ENCODE results near the gene NOCT. TPM values are rescaled to one million over a fixed set of nuclear protein-coding genes. Genes with fewer than 3 reads are reported as not detected.

The NOCT gene
- total and polyA plus RNA-seq, 2 donors (not counting 1 experiment from before 2014, with no cell fraction given) = 2.6 to 3.8 TPM

- H3K27me3 ChIP-seq (replicated peaks in 1 of 4; ENCODE audit: control extremely low read depth in 1 of 4, control insufficient read depth in 3 of 4, insufficient read depth in 4 of 4, low read length in 3 of 4) = no peaks in the 10 kb centered on the region
- peaks cover 69% of the 10 kb centered on the region for H4K20me1 ChIP-seq (ENCODE audit: control insufficient read depth, insufficient read depth, low read length, poor library complexity, severe bottlenecking)
- no peaks in the 10 kb centered on the region for H3K27me3 Mint-ChIP-seq
- no peak for TF ChIP-seq CTCF (IDR thresholded peaks at IDR 0.05)
- no peak for TF ChIP-seq EZH2 (IDR thresholded peaks at IDR 0.05; ENCODE audit: borderline replicate concordance, insufficient read depth, low read depth, low read length, poor library complexity, severe bottlenecking)
- H3K36me3 ChIP-seq (replicated peaks in 1 of 2; ENCODE audit: control extremely low read depth in 1 of 2, control insufficient read depth in 1 of 2, extremely low read depth in 1 of 2, insufficient read depth in 2 of 2, low read length in 1 of 2) = peaks cover 2 to 4% of the 10 kb centered on the region in 2 experiments
- no peaks in the 10 kb centered on the region for H3K9me3 ChIP-seq (ENCODE audit: control extremely low read depth in 1 of 3, control insufficient read depth in 2 of 3, insufficient read depth in 1 of 3, low read length in 2 of 3)
- H3K4me2 ChIP-seq (replicated peaks; ENCODE audit: low read depth, low read length, poor library complexity, severe bottlenecking) = peak overlapping the region; percentile 22
- no peak overlapping the region for H3K9ac ChIP-seq (ENCODE audit: low read length)
- no CpG with 5 or more reads among the region's 1 CpG for WGBS (ENCODE audit: insufficient coverage)
- peaks cover 100% of the 10 kb centered on the region for H3K79me2 ChIP-seq (ENCODE audit: control insufficient read depth, insufficient read depth, low read length)
- H3K4me3 Mint-ChIP-seq = peak overlapping the region; percentile 10
- intact Hi-C loops (cut with micrococcal nuclease) = no loop called here
- POLR2A ChIA-PET = interaction anchor here (0.7 kb wide), 2 partner anchors 20 to 222 kb away, joined by 5 to 6 read pairs; no protein-coding TSS in a partner anchor
- H3K9me3 Mint-ChIP-seq (ENCODE audit: insufficient read depth) = no peaks in the 10 kb centered on the region
- no peak overlapping the region for H3K4me3 ChIP-seq (ENCODE audit: control extremely low read depth in 1 of 5, extremely low read depth in 1 of 5, insufficient read depth in 1 of 5, low read depth in 2 of 5, low read length in 4 of 5)
- peaks cover 16 to 44% of the 10 kb centered on the region in 2 donors for H3K4me1 ChIP-seq (ENCODE audit: control insufficient read depth in 2 of 2, insufficient read depth in 2 of 2, low read length in 2 of 2)
- CTCF ChIA-PET = interaction anchor here (0.8 to 2.5 kb wide), 6 partner anchors 9 to 280 kb away, joined by 3 to 6 read pairs (median 5); partner anchors contain the start of gene NOCT
- H2AFZ ChIP-seq (ENCODE audit: insufficient read depth, low read depth, low read length, poor library complexity, severe bottlenecking) = no peak overlapping the region
- H3K27ac Mint-ChIP-seq = no peak overlapping the region
- ATAC-seq (ENCODE audit: low read depth) (no peak), DNase-seq (no peak)
- H3K27ac ChIP-seq (ENCODE audit: low read length in 2 of 2) = peak overlapping the region in 1 of 2 donors; percentile 39
- peaks cover 56% of the 10 kb centered on the region for H3K4me1 Mint-ChIP-seq
Observed at GRCh38 chr4:139077567-139078355, 62.2 kb downstream of the NOCT start.

- CTCF ChIA-PET = interaction anchor here (0.9 to 3.6 kb wide), 6 partner anchors 10 to 217 kb away, joined by 3 to 26 read pairs (median 6); partner anchors contain the start of gene NOCT
- WGBS (ENCODE audit: insufficient coverage) = no CpG with 5 or more reads among the region's 4 CpGs
- Mint-ChIP-seq H3K27ac (no peak overlapping the region), H3K4me3 (no peak overlapping the region), H3K27me3 (no peaks in the 10 kb centered on the region), H3K9me3 (ENCODE audit: insufficient read depth) (no peaks in the 10 kb centered on the region), H3K4me1 (peaks cover 56% of the 10 kb centered on the region)
- H3K9me3 ChIP-seq (ENCODE audit: control extremely low read depth in 1 of 3, control insufficient read depth in 2 of 3, insufficient read depth in 1 of 3, low read length in 2 of 3) = no peaks in the 10 kb centered on the region
- no peak for TF ChIP-seq CTCF (IDR thresholded peaks at IDR 0.05)
- no peak for TF ChIP-seq EZH2 (IDR thresholded peaks at IDR 0.05; ENCODE audit: borderline replicate concordance, insufficient read depth, low read depth, low read length, poor library complexity, severe bottlenecking)
- H3K4me2 ChIP-seq (replicated peaks; ENCODE audit: low read depth, low read length, poor library complexity, severe bottlenecking) = no peak overlapping the region
- POLR2A ChIA-PET = no interaction called here
- peaks cover 16 to 44% of the 10 kb centered on the region in 2 donors for H3K4me1 ChIP-seq (ENCODE audit: control insufficient read depth in 2 of 2, insufficient read depth in 2 of 2, low read length in 2 of 2)
- no peak overlapping the region for H3K9ac ChIP-seq (ENCODE audit: low read length)
- DNase-seq = no peak
- H4K20me1 ChIP-seq (ENCODE audit: control insufficient read depth, insufficient read depth, low read length, poor library complexity, severe bottlenecking) = peaks cover 60% of the 10 kb centered on the region
- no peaks in the 10 kb centered on the region for H3K27me3 ChIP-seq (replicated peaks in 1 of 4; ENCODE audit: control extremely low read depth in 1 of 4, control insufficient read depth in 3 of 4, insufficient read depth in 4 of 4, low read length in 3 of 4)
- no peak for ATAC-seq (ENCODE audit: low read depth)
- H2AFZ ChIP-seq (ENCODE audit: insufficient read depth, low read depth, low read length, poor library complexity, severe bottlenecking) = no peak overlapping the region
- intact Hi-C loops (cut with micrococcal nuclease) = no loop called here
- H3K36me3 ChIP-seq (replicated peaks in 1 of 2; ENCODE audit: control extremely low read depth in 1 of 2, control insufficient read depth in 1 of 2, extremely low read depth in 1 of 2, insufficient read depth in 2 of 2, low read length in 1 of 2) = no peaks in the 10 kb centered on the region
- no peak overlapping the region for H3K4me3 ChIP-seq (ENCODE audit: control extremely low read depth in 1 of 5, extremely low read depth in 1 of 5, insufficient read depth in 1 of 5, low read depth in 2 of 5, low read length in 4 of 5)
- peak overlapping the region in 1 of 2 donors; percentile 39 for H3K27ac ChIP-seq (ENCODE audit: low read length in 2 of 2)
- peaks cover 89% of the 10 kb centered on the region for H3K79me2 ChIP-seq (ENCODE audit: control insufficient read depth, insufficient read depth, low read length)
Observed at GRCh38 chr4:139078926-139079325, 63.3 kb downstream of the NOCT start.

Measured in B cell (primary cell).